IMR-90 (cell line): ENCODE results near the gene C22orf39. TPM values are rescaled to one million over a fixed set of nuclear protein-coding genes. Genes with fewer than 3 reads are reported as not detected.

Experiments
- ATAC-seq: fragments of 200-7000 bp; cut with Tn5 transposase; 2 replicates; pipeline ENCODE4 v1.9.1; 2020; ENCODE audit warnings: low read depth, mild to moderate bottlenecking, moderate library complexity
- BruUV-seq: library from RNA; stranded (reverse); fragments of 400-500 nt; replicated peaks from 2 replicates; lab custom pipeline; 2021; lab: Mats Ljungman, UMichigan
- CTCF ChIA-PET: fragments of 300-600 bp; formaldehyde crosslinking; extraction: SDS; loops from one replicate; lab custom pipeline; 2021; ENCODE audit warnings: antibody characterized with exemption; lab: Yijun Ruan, JAX
- POLR2A ChIA-PET: fragments of 300-600 bp; sonication (Branson Sonifier 250); formaldehyde crosslinking; loops from one replicate; lab custom pipeline; 2022; ENCODE audit warnings: antibody characterized with exemption; ENCODE audit not compliant: unreplicated experiment; lab: Charles Lee
- DNase-seq: peaks from one replicate; pipeline ENCODE4 v3.0.0; 2013
- H2AFZ ChIP-seq: replicated peaks from 2 replicates; pipeline ENCODE3; 2013; ENCODE audit warnings: low read length, mild to moderate bottlenecking; ENCODE audit not compliant: poor library complexity
- H2AK5ac ChIP-seq: 2 replicates; pipeline ENCODE4 v1.6.1; 2013; ENCODE audit warnings: low read depth, low read length, inconsistent platforms
- H2AK9ac ChIP-seq: replicated peaks from 2 replicates; pipeline ENCODE3; 2013; ENCODE audit warnings: mild to moderate bottlenecking, low read depth, low read length, moderate library complexity; ENCODE audit not compliant: poor library complexity
- H2BK120ac ChIP-seq: 2 replicates; pipeline ENCODE4 v1.6.1; 2013; ENCODE audit warnings: low read depth, low read length, inconsistent platforms
- H2BK15ac ChIP-seq: 3 replicates; pipeline ENCODE4 v1.6.1; 2013; ENCODE audit warnings: low read depth, low read length, inconsistent platforms
- H2BK20ac ChIP-seq: 2 replicates; pipeline ENCODE4 v1.6.1; 2013; ENCODE audit warnings: low read depth, mild to moderate bottlenecking, inconsistent platforms, low read length, moderate library complexity
- H2BK5ac ChIP-seq: 2 replicates; pipeline ENCODE4 v1.6.1; 2013; ENCODE audit warnings: mild to moderate bottlenecking, low read depth, low read length, inconsistent platforms; ENCODE audit not compliant: poor library complexity, severe bottlenecking
- H3K14ac ChIP-seq: replicated peaks from 2 replicates; pipeline ENCODE4 v1.6.1; 2013; ENCODE audit warnings: low read depth, low read length, inconsistent platforms
- H3K18ac ChIP-seq: 2 replicates; pipeline ENCODE4 v1.6.1; 2013; ENCODE audit warnings: low read depth, low read length, control low read depth
- H3K23ac ChIP-seq: 2 replicates; pipeline ENCODE4 v1.6.1; 2013; ENCODE audit warnings: low read depth, low read length, inconsistent platforms
- H3K27ac ChIP-seq: 2 replicates; pipeline ENCODE4 v1.5.1; 2013; ENCODE audit warnings: mild to moderate bottlenecking, control low read depth, low read length; ENCODE audit not compliant: insufficient read depth
- H3K27me3 ChIP-seq: 2 replicates; pipeline ENCODE4 v1.6.1; 2013; ENCODE audit warnings: low read length; ENCODE audit not compliant: control insufficient read depth, insufficient read depth
- H3K36me3 ChIP-seq: 2 replicates; pipeline ENCODE4 v1.6.1; 2013; ENCODE audit warnings: low read length, mixed read lengths; ENCODE audit not compliant: control insufficient read depth, insufficient read depth
- H3K4ac ChIP-seq: 2 replicates; pipeline ENCODE4 v1.6.1; 2013; ENCODE audit warnings: low read depth, low read length, inconsistent platforms
- H3K4me1 ChIP-seq: 2 replicates; pipeline ENCODE4 v1.6.1; 2013; ENCODE audit warnings: low read length, mixed read lengths; ENCODE audit not compliant: control insufficient read depth, insufficient read depth
- H3K4me2 ChIP-seq: 2 replicates; pipeline ENCODE4 v1.6.1; 2013; ENCODE audit warnings: low read depth, mild to moderate bottlenecking, control low read depth, low read length, moderate library complexity
- H3K4me3 ChIP-seq: 2 replicates; pipeline ENCODE4 v1.5.1; 2013; ENCODE audit warnings: low read depth, mild to moderate bottlenecking, control low read depth, low read length, moderate library complexity; ENCODE audit not compliant: insufficient read depth
- H3K56ac ChIP-seq: 2 replicates; pipeline ENCODE4 v1.6.1; 2013; ENCODE audit warnings: low read length, inconsistent platforms; ENCODE audit not compliant: insufficient read depth; ENCODE audit errors: extremely low read depth
- H3K79me1 ChIP-seq, 2 experiments: 2 replicates each; pipeline ENCODE4 v1.6.1; 2013; ENCODE audit warnings: low read length in 2 of 2, inconsistent platforms in 1 of 2, low read depth in 1 of 2
- H3K9ac ChIP-seq: 2 replicates; pipeline ENCODE4 v1.6.1; 2013; ENCODE audit warnings: low read depth, low read length, control low read depth
- H3K9me1 ChIP-seq: 2 replicates; pipeline ENCODE4 v1.6.1; 2013; ENCODE audit warnings: low read length, inconsistent platforms; ENCODE audit not compliant: insufficient read depth
- H3K9me3 ChIP-seq: 2 replicates; pipeline ENCODE4 v1.6.1; 2013; ENCODE audit warnings: low read length; ENCODE audit not compliant: control insufficient read depth, insufficient read depth
- H4K20me1 ChIP-seq: 2 replicates; pipeline ENCODE4 v1.6.1; 2013; ENCODE audit warnings: low read length, inconsistent platforms; ENCODE audit not compliant: insufficient read depth
- H4K5ac ChIP-seq: 2 replicates; pipeline ENCODE4 v1.6.1; 2013; ENCODE audit warnings: mild to moderate bottlenecking, low read depth, low read length, control low read depth
- H4K8ac ChIP-seq, 2 experiments: 2 replicates each; pipeline ENCODE4 v1.6.1; 2013; ENCODE audit warnings: low read depth in 2 of 2, low read length in 2 of 2, control low read depth in 1 of 2, inconsistent platforms in 1 of 2
- H4K91ac ChIP-seq: 2 replicates; pipeline ENCODE4 v1.6.1; 2013; ENCODE audit warnings: low read depth, low read length, inconsistent platforms; ENCODE audit not compliant: insufficient read depth
- CHD1 ChIP-seq: IDR thresholded peaks from 2 replicates; pipeline ENCODE4 v1.6.1; 2012; ENCODE audit warnings: low read depth, low read length, improper control_type of control experiment
- CTCF ChIP-seq: conservative IDR thresholded peaks from 2 replicates; pipeline ENCODE4 v1.5.1; 2012; ENCODE audit warnings: mild to moderate bottlenecking, low read depth, low read length, improper control_type of control experiment
- ELK1 ChIP-seq: fragments of 150-350 bp; IDR thresholded peaks from 2 replicates; pipeline ENCODE4 v1.6.1; 2016; ENCODE audit warnings: low read depth, mild to moderate bottlenecking, low read length, moderate library complexity, borderline replicate concordance
- FOS ChIP-seq: fragments of 150-350 bp; IDR thresholded peaks from 2 replicates; pipeline ENCODE4 v1.6.1; 2016; ENCODE audit warnings: low read depth, low read length
- MAFK ChIP-seq: IDR thresholded peaks from 2 replicates; pipeline ENCODE4 v1.6.1; 2012; ENCODE audit warnings: low read depth, low read length, improper control_type of control experiment
- MAZ ChIP-seq: IDR thresholded peaks from 2 replicates; pipeline ENCODE4 v1.6.1; 2012; ENCODE audit warnings: low read depth, mild to moderate bottlenecking, low read length, improper control_type of control experiment, moderate library complexity, borderline replicate concordance
- MXI1 ChIP-seq: IDR thresholded peaks from 2 replicates; pipeline ENCODE4 v1.6.1; 2012; ENCODE audit warnings: low read depth, mild to moderate bottlenecking, low read length, moderate library complexity, borderline replicate concordance
- NFE2L2 ChIP-seq: fragments of 150-350 bp; IDR thresholded peaks from 2 replicates; pipeline ENCODE4 v1.6.1; 2016; ENCODE audit warnings: low read depth, mild to moderate bottlenecking, low read length
- POLR2A ChIP-seq: IDR thresholded peaks from 2 replicates; pipeline ENCODE4 v1.6.1; 2012; ENCODE audit warnings: mild to moderate bottlenecking, low read depth, low read length
- RAD21 ChIP-seq: IDR thresholded peaks from 2 replicates; pipeline ENCODE4 v1.6.1; 2012; ENCODE audit warnings: low read length, improper control_type of control experiment
- RCOR1 ChIP-seq: IDR thresholded peaks from 2 replicates; pipeline ENCODE4 v1.6.1; 2012; ENCODE audit warnings: mild to moderate bottlenecking, low read length, improper control_type of control experiment; ENCODE audit not compliant: insufficient replicate concordance
- RFX5 ChIP-seq: IDR thresholded peaks from 2 replicates; pipeline ENCODE4 v1.8.0; 2012; ENCODE audit warnings: low read depth, mild to moderate bottlenecking, low read length, moderate library complexity
- SMC3 ChIP-seq: fragments of 150-350 bp; IDR thresholded peaks from 2 replicates; pipeline ENCODE4 v1.6.1; 2016; ENCODE audit warnings: low read depth, mild to moderate bottlenecking, antibody characterized with exemption, low read length, moderate library complexity
- USF2 ChIP-seq: fragments of 150-350 bp; IDR thresholded peaks from 2 replicates; pipeline ENCODE4 v1.6.1; 2017; ENCODE audit warnings: mild to moderate bottlenecking, antibody characterized with exemption, low read length, low read depth
- WGBS, 2 experiments: methylation state at CpG; one replicate each; pipeline versions ENCODE4 v1.1.5 to v1.1.7; 2013; ENCODE audit warnings: missing lambda C conversion rate in 2 of 2; ENCODE audit not compliant: insufficient read length in 1 of 2; ENCODE audit errors: extremely low coverage in 2 of 2; 5-methylcytosine and 5-hydroxymethylcytosine counted together
- dilution Hi-C: fragments of 300-500 bp; cut with HindIII; formaldehyde crosslinking; loops from one replicate; pipeline ENCODE4 v1.14.3; 2018; ENCODE audit warnings: low sequenced_read_pairs; ENCODE audit not compliant: unreplicated experiment
- in situ Hi-C: fragments of 300-500 bp; cut with MboI; formaldehyde crosslinking; loops from 3 replicates; pipeline ENCODE4 v1.14.3; 2019; ENCODE audit warnings: low sequenced_read_pairs, inconsistent platforms, mixed read lengths
- intact Hi-C: fragments of 100-400 bp; cut with micrococcal nuclease; formaldehyde crosslinking; loops from 2 replicates; pipeline ENCODE4 v1.10.0; 2022
- polyA plus RNA-seq, 3 experiments: library from polyadenylated mRNA; depleted of rRNA; stranded (reverse); fragments of >200 nt; gene quantifications; 2 replicates each; pipeline ENCODE4 v1.2.3, GENCODE V29; 2012; ENCODE audit warnings: low replicate concordance in 1 of 3
- total RNA-seq: library from RNA; depleted of rRNA; stranded (reverse); fragments of >200 nt; gene quantifications from 2 replicates; pipeline ENCODE4 v1.2.3, GENCODE V29; 2012

Gene C22orf39
- total and polyA plus RNA-seq, 2 of the 4 experiments (the other 2 are of a cell fraction) = 8.2 to 8.9 TPM

- Histone ChIP-seq H2BK15ac (no peak overlapping the region), H3K4ac (peak overlapping the region; percentile 58), H3K79me1 (peaks cover 28 to 48% of the 10 kb centered on the region in 2 experiments), H3K4me3 (peak overlapping the region; percentile 81), H3K9ac (peak overlapping the region; percentile 86), H2BK120ac (no peak overlapping the region), H3K36me3 (peaks cover 21% of the 10 kb centered on the region), H2BK20ac (no peak overlapping the region), H2AK9ac (peak overlapping the region; percentile 82), H3K4me2 (peak overlapping the region; percentile 84), H3K14ac (peak overlapping the region; percentile 69), H2BK5ac (peak overlapping the region; percentile 47), H4K5ac (peak overlapping the region; percentile 41; the same call in 1 of the 2 replicates), H3K27ac (peak overlapping the region; percentile 39), H3K56ac (0 out of 2 replicates have a peak overlapping the region, but pooled peaks have one; percentile 27), H3K23ac (peak overlapping the region; percentile 68), H3K18ac (no peak overlapping the region), H4K20me1 (peaks cover 8% of the 10 kb centered on the region; the same call in 1 of the 2 replicates), H3K9me3 (no peaks in the 10 kb centered on the region), H4K8ac (peak overlapping the region; percentile 43 to 76; a peak in 3 of 4 replicates), H2AK5ac (no peak overlapping the region), H4K91ac (peak overlapping the region; percentile 34), H2AFZ (peak overlapping the region; percentile 96), H3K9me1 (peaks cover 13% of the 10 kb centered on the region), H3K4me1 (peaks cover 9% of the 10 kb centered on the region), H3K27me3 (no peaks in the 10 kb centered on the region)
- POLR2A ChIA-PET = no interaction called here
- DNase-seq = no peak
- BruUV-seq = no TSS peak
- in situ Hi-C loops = loop anchor here (10.0 kb wide), 1 partner anchor 62 kb away; no protein-coding TSS in a partner anchor
- ATAC-seq = peak; percentile 3; the same call in 1 of the 2 replicates
- CTCF ChIA-PET = no interaction called here
- intact Hi-C loops = no loop called here
- 41% methylated on average over 10 of the region's 22 CpGs; no CpG with 5 or more reads in 1 of the 2 experiments for WGBS, 2 experiments
- dilution Hi-C loops = no loop called here
- no peak for TF ChIP-seq POLR2A
- no peak for TF ChIP-seq RAD21
- no peak for TF ChIP-seq CTCF
- no peak for TF ChIP-seq USF2
- no peak for TF ChIP-seq MAFK
- TF ChIP-seq CHD1 = no peak
- TF ChIP-seq SMC3 = no peak
- TF ChIP-seq MXI1 = no peak
- no peak for TF ChIP-seq ELK1
- no peak for TF ChIP-seq MAZ
- TF ChIP-seq RFX5 = no peak
- no peak for TF ChIP-seq NFE2L2
- no peak for TF ChIP-seq RCOR1
- no peak for TF ChIP-seq FOS
Observed at GRCh38 chr22:19446603-19447329, 745 bp downstream of the C22orf39 start.
